ENCODE measurements around the gene DOK7. TPM values are rescaled to one million over a fixed set of nuclear protein-coding genes. Genes with fewer than 3 reads are reported as not detected.

The DOK7 gene
- total RNA-seq, 2 experiments from 2014 or later: not detected

- TF ChIP-seq CTCF (IDR thresholded peaks at IDR 0.05): no peak
- DNase-seq (no peak), ATAC-seq (no peak)
- Mint-ChIP-seq H3K9me3 (no peaks in the 10 kb centered on the region), H3K4me1 (ENCODE audit: low read depth) (no peaks in the 10 kb centered on the region), H3K4me3 (no peak overlapping the region), H3K27me3 (peaks cover 5% of the 10 kb centered on the region), H3K27ac (no peak overlapping the region), H3K36me3 (ENCODE audit: low read depth) (no peaks in the 10 kb centered on the region)
- intact Hi-C loops (cut with micrococcal nuclease): no loop called here
- ChIA-PET POLR2A (no interaction called here), CTCF (no interaction called here)
These were observed 13.2 kb downstream of the DOK7 start for GRCh38 chr4:3476341-3476747.

- H3K4me1 Mint-ChIP-seq (ENCODE audit: low read depth): no peaks in the 10 kb centered on the region
- TF ChIP-seq CTCF (IDR thresholded peaks at IDR 0.05): no peak
- ATAC-seq: no peak
- DNase-seq: no peak
- no peaks in the 10 kb centered on the region for H3K36me3 Mint-ChIP-seq (ENCODE audit: low read depth)
- H3K27ac Mint-ChIP-seq: no peak overlapping the region
- intact Hi-C loops (cut with micrococcal nuclease): no loop called here
- H3K4me3 Mint-ChIP-seq: no peak overlapping the region
- CTCF ChIA-PET: no interaction called here
- H3K27me3 Mint-ChIP-seq: peaks cover 5% of the 10 kb centered on the region
- POLR2A ChIA-PET: no interaction called here
- H3K9me3 Mint-ChIP-seq: no peaks in the 10 kb centered on the region
These were observed 14.0 kb downstream of the DOK7 start for GRCh38 chr4:3476936-3477749.

DNA sequence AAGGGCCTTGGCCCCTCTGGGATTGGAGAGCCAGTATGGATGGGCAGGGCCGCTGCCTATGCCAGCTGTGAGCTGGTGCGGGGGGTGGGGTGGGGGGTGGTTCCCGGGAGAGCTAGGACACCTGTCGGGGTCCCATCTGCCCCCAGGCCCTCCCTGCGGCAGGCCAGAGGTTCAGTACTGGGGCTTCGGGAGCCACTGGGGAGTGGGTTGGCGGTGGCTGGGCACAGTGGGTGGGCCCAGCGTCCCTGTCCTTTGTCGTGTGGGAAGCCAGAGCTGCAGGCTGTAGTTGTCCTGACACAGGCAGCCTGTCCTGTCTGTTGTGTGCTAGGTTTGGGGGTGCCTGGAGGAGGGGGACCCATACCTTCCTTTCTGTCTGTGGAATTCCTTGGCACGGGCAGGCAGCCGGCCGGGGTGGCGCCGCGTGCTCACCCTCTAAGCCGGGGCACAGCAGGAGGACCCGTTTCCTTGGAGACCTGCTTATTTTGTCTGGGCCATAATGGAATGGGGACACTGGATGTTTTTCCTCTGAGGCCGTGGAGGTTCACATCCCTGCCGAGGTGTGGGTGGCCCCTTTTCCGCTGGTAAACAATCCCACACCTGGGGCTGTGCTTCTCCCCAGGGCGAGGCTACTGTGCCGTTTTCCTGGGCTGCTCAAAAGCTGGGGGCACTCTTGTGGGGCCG lies 14.8 kb downstream of the DOK7 start:
- Mint-ChIP-seq H3K9me3 (no peaks in the 10 kb centered on the region), H3K36me3 (ENCODE audit: low read depth) (no peaks in the 10 kb centered on the region), H3K4me3 (no peak overlapping the region), H3K27ac (no peak overlapping the region), H3K4me1 (ENCODE audit: low read depth) (no peaks in the 10 kb centered on the region), H3K27me3 (peaks cover 5% of the 10 kb centered on the region)
- intact Hi-C loops (cut with micrococcal nuclease): no loop called here
- TF ChIP-seq CTCF (IDR thresholded peaks at IDR 0.05): no peak
- ATAC-seq (no peak), DNase-seq (no peak)
- ChIA-PET CTCF (no interaction called here), POLR2A (no interaction called here)

DNA sequence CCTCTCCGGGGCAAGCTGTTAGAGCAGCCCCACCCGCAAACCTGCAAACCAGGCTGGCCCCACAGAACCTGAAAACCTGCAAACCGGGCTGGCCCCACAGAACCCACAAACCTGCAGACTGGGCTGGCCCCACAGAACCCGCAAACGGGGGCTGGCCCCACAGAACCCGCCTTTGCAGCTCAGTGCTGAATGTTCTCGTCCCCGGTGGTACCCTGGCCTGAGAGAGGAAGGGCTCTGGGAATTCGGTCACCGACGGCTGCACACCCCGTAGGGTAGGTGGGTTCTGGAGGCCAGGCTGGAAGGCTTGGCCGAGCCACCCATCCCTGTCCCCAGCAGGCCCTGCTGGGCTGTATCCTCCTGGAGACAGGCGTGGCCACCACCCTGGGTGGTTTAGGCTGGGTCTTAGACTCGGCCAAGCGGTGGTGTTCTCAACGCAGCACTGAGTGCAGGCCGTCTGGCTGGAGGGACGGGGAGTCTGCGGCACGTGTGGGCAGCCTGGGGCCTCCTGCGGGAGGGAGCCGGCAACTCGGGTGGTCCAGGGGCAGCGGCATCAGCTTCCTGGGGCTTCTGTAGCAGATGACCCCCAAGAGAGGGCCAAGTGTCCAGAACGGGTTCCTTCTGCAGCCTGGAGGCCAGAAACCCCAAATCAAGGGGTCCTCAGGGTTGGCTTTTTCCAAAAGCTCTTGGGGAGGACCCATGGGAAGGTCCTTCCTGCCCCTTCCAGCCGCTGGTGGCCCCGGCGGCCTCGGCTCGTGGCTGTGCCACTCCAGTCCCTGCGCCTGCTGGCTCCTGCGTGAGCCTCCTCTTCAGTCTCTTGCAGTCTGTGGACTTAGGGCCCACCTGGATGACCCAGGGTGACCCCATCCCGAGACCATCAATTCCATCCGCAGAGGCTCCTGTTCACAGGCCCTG lies 15.6 kb downstream of the DOK7 start:
- Mint-ChIP-seq H3K27ac (no peak overlapping the region), H3K4me3 (no peak overlapping the region), H3K4me1 (ENCODE audit: low read depth) (no peaks in the 10 kb centered on the region), H3K9me3 (no peaks in the 10 kb centered on the region), H3K36me3 (ENCODE audit: low read depth) (no peaks in the 10 kb centered on the region), H3K27me3 (peaks cover 5% of the 10 kb centered on the region)
- CTCF ChIA-PET: interaction anchor here (1.0 to 1.4 kb wide), 2 partner anchors 26 to 285 kb away, joined by 3 read pairs; no protein-coding TSS in a partner anchor
- no peak for TF ChIP-seq CTCF (IDR thresholded peaks at IDR 0.05)
- DNase-seq: no peak
- intact Hi-C loops (cut with micrococcal nuclease): no loop called here
- no peak for ATAC-seq
- POLR2A ChIA-PET: no interaction called here
